Testis (tissue), 3 donors: ENCODE measurements around the gene DIP2B. TPM values are rescaled to one million over a fixed set of nuclear protein-coding genes. Genes with fewer than 3 reads are reported as not detected.

ENCODE experiments used
- DNase-seq: peaks from one replicate; pipeline ENCODE4 v3.0.0-alpha.2; 2019
- H3K27ac ChIP-seq, 2 donors: fragments of 200-600 bp; sonication (generic); one replicate each; pipeline ENCODE4 v1.5.1; 2019
- H3K27me3 ChIP-seq: fragments of 200-600 bp; sonication (generic); one replicate; pipeline ENCODE4 v1.5.1; 2019
- H3K36me3 ChIP-seq: fragments of 200-600 bp; sonication (generic); one replicate; pipeline ENCODE4 v1.5.1; 2017; ENCODE audit warnings: low read depth; ENCODE audit errors: missing control alignments
- H3K4me1 ChIP-seq: fragments of 200-600 bp; sonication (generic); one replicate; pipeline ENCODE4 v1.5.1; 2019
- H3K4me3 ChIP-seq, 2 donors: fragments of 200-600 bp; sonication (generic); one replicate each; pipeline ENCODE4 v1.5.1; 2017 to 2019
- H3K9me3 ChIP-seq: fragments of 200-600 bp; sonication (generic); one replicate; pipeline ENCODE4 v1.5.1; 2017
- POLR2A ChIP-seq: fragments of 450-650 bp; IDR thresholded peaks from one replicate; pipeline ENCODE4 v1.6.1; 2017; ENCODE audit warnings: antibody characterized with exemption, mild to moderate bottlenecking, moderate library complexity
- WGBS, 2 donors: methylation state at CpG; one replicate each; pipeline ENCODE4 v1.1.5; 2018; 5-methylcytosine and 5-hydroxymethylcytosine counted together
- intact Hi-C: fragments of 100-400 bp; cut with DNase I; formaldehyde crosslinking; loops from one replicate; pipeline ENCODE4 v1.15.1; 2023; ENCODE audit warnings: low total_unique reads
- polyA plus RNA-seq: library from polyadenylated mRNA; stranded (reverse); fragments of 350-450 nt; fragmentation: Illumina TruSeq; extraction: RNeasy Lipid Tissue Mini Kit (QIAGEN cat#74804); gene quantifications from one replicate; pipeline ENCODE4 v1.2.3, GENCODE V29; 2014; ENCODE audit warnings: low read depth, low replicate concordance; ENCODE audit not compliant: insufficient read depth
- total RNA-seq, 2 donors: library from RNA; depleted of rRNA; stranded (reverse); fragments of >200 nt; gene quantifications; one replicate each; pipeline ENCODE4 v1.2.3, GENCODE V29; 2016
- TF ChIP-seq, protein P1 (sequence below), 3 experiments: fragments of 450-650 bp in 2 of 3; fragments of 200-600 bp in 1 of 3; sonication (generic) in 1 of 3; IDR thresholded peaks; one replicate each; pipeline ENCODE4 v1.5.1; 2016 to 2019; ENCODE audit warnings: antibody characterized with exemption in 3 of 3, mild to moderate bottlenecking in 2 of 3, moderate library complexity in 1 of 3

Gene DIP2B
- total and polyA plus RNA-seq, 3 donors from 2014 or later = 19.1 to 57.1 (median 43.5) TPM

DNA sequence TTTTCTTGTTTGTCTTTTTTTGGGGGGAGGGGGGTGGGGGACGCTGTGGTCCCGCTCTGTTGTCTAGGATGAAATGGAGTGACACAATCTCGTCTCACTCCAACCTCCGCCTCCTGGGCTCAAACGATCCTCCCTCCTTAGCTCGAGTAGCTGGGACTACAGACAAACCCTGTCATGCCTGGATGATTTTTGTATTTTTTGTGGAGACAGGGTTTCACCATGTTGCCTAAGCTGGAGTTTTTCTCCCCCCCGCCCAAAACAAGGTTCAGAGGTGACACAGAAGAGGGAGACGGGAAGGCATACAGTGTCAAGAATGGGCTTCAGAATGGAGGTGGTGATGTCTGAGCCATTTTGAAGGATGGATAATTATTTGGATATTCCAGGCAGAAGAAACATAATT lies 142.2 kb downstream of the DIP2B start:
- WGBS, 2 donors = 86 to 88% methylated on average over 8 of the region's 8 CpGs
- intact Hi-C loops = no loop called here
- H3K36me3 ChIP-seq = no peaks in the 10 kb centered on the region
- H3K4me3 ChIP-seq = no peak overlapping the region
- peaks cover 2% of the 10 kb centered on the region for H3K4me1 ChIP-seq
- H3K27ac ChIP-seq = no peak overlapping the region
- no peaks in the 10 kb centered on the region for H3K27me3 ChIP-seq
- DNase-seq = no peak
- TF ChIP-seq, protein P1, sequence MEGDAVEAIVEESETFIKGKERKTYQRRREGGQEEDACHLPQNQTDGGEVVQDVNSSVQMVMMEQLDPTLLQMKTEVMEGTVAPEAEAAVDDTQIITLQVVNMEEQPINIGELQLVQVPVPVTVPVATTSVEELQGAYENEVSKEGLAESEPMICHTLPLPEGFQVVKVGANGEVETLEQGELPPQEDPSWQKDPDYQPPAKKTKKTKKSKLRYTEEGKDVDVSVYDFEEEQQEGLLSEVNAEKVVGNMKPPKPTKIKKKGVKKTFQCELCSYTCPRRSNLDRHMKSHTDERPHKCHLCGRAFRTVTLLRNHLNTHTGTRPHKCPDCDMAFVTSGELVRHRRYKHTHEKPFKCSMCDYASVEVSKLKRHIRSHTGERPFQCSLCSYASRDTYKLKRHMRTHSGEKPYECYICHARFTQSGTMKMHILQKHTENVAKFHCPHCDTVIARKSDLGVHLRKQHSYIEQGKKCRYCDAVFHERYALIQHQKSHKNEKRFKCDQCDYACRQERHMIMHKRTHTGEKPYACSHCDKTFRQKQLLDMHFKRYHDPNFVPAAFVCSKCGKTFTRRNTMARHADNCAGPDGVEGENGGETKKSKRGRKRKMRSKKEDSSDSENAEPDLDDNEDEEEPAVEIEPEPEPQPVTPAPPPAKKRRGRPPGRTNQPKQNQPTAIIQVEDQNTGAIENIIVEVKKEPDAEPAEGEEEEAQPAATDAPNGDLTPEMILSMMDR (IDR thresholded peaks at IDR 0.05) = no peak
- no peak for TF ChIP-seq POLR2A
- no peaks in the 10 kb centered on the region for H3K9me3 ChIP-seq

GRCh38 chr12:50647479-50647878 lies 142.7 kb downstream of the DIP2B start:
- Histone ChIP-seq H3K27ac (no peak overlapping the region), H3K36me3 (no peaks in the 10 kb centered on the region)
- DNase-seq = no peak

DNA sequence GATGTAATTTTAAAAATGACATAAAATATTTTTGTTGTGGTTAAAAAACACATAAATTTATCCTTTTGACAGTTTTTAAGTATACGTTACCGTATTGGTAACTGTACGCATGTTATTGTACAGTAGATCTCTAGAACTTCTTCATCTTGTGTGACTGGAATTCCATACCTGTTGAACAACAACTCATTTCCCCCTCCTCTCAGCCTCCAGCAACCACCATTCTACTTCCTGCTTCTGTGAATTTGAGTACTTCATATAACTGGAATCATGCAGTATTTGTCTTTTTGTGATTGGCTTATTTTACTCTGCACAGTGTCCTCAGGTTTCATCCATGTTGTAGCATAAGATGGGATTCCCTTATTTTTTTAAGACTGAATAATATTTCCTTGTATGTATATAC lies 145.5 kb downstream of the DIP2B start:
- no peaks in the 10 kb centered on the region for H3K9me3 ChIP-seq
- peaks cover 2% of the 10 kb centered on the region for H3K4me1 ChIP-seq
- no peak overlapping the region for H3K27ac ChIP-seq
- no peaks in the 10 kb centered on the region for H3K36me3 ChIP-seq
- DNase-seq = no peak
- no peaks in the 10 kb centered on the region for H3K27me3 ChIP-seq
- TF ChIP-seq POLR2A = no peak
- TF ChIP-seq, protein P1 (IDR thresholded peaks at IDR 0.05) = no peak
- WGBS, 2 donors = 86 to 98% methylated on average over 3 of the region's 3 CpGs
- no peak overlapping the region for H3K4me3 ChIP-seq
- intact Hi-C loops = no loop called here

More at GRCh38 chr12:50647479-50647878, 142.7 kb downstream of the DIP2B start:
- H3K9me3 ChIP-seq = no peaks in the 10 kb centered on the region
- intact Hi-C loops = no loop called here
- H3K4me3 ChIP-seq = no peak overlapping the region
- H3K4me1 ChIP-seq = peaks cover 2% of the 10 kb centered on the region
- WGBS, 2 donors = 75% methylated on average over 2 of the region's 2 CpGs
- no peaks in the 10 kb centered on the region for H3K27me3 ChIP-seq
- TF ChIP-seq, protein P1 (IDR thresholded peaks at IDR 0.05) = no peak
- TF ChIP-seq POLR2A = no peak

GRCh38 chr12:50655374-50655921 lies 150.7 kb downstream of the DIP2B start:
- TF ChIP-seq, protein P1 (IDR thresholded peaks at IDR 0.05) = no peak
- TF ChIP-seq POLR2A = no peak
- Histone ChIP-seq H3K36me3 (no peaks in the 10 kb centered on the region), H3K9me3 (no peaks in the 10 kb centered on the region), H3K4me3 (no peak overlapping the region), H3K27ac (no peak overlapping the region), H3K27me3 (no peaks in the 10 kb centered on the region), H3K4me1 (no peaks in the 10 kb centered on the region)
- 75 to 97% methylated on average over 5 of the region's 5 CpGs for whole genome bisulfite sequencing, 2 donors
- DNase-seq = no peak
- intact Hi-C loops = no loop called here

DNA sequence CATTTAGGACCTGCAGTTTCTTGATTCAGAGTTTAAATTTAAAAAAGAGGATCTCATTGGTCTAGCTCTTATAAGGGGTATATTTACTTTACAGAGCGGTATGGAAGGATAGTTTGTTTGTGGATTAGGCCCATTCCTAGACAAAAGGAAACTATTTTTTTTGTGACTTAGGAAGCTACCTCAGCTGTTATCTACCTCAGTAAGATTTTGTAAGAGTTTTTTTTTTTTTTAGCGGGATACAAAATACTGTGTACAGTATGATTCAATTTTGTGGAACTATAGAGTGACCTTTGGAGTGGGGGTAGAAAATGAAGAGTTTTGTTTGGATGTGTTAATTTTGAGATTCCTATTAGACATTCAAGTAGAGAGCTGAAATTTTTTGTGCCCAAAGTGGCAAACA lies 154.5 kb downstream of the DIP2B start:
- Histone ChIP-seq H3K27me3 (no peaks in the 10 kb centered on the region), H3K4me1 (peaks cover 13% of the 10 kb centered on the region), H3K4me3 (no peak overlapping the region), H3K27ac (no peak overlapping the region), H3K9me3 (no peaks in the 10 kb centered on the region), H3K36me3 (no peaks in the 10 kb centered on the region)
- DNase-seq = no peak
- TF ChIP-seq, protein P1 (IDR thresholded peaks at IDR 0.05) = no peak
- no peak for TF ChIP-seq POLR2A
- intact Hi-C loops = no loop called here
- 85 to 90% methylated on average over 2 of the region's 2 CpGs for WGBS, 2 donors
